SU-DHL-6 (cell line): ENCODE results near the gene TRIM9.

Experiments
- H2AFZ ChIP-seq: fragments of 200-600 bp; sonication (generic); 2 replicates; pipeline ENCODE4 v1.6.1; 2014; ENCODE audit warnings: low read depth, mild to moderate bottlenecking, moderate library complexity, mixed read lengths, antibody characterized with exemption, low read length; ENCODE audit not compliant: severe bottlenecking
- H3F3A ChIP-seq: fragments of 200-600 bp; shearing (Covaris generic); 2 replicates; pipeline ENCODE4 v1.6.0; 2016; ENCODE audit warnings: antibody characterized with exemption, mild to moderate bottlenecking; ENCODE audit not compliant: insufficient read depth
- H3K27ac ChIP-seq: fragments of 200-600 bp; sonication (generic); 2 replicates; pipeline ENCODE4 v1.5.1; 2016; ENCODE audit warnings: low read depth, mild to moderate bottlenecking, low read length, moderate library complexity, mixed read lengths
- H3K27me3 ChIP-seq: fragments of 200-600 bp; sonication (generic), shearing (Covaris generic); 2 replicates; pipeline ENCODE4 v1.6.0; 2014; ENCODE audit warnings: mild to moderate bottlenecking, low read length
- H3K36me3 ChIP-seq: fragments of 200-600 bp; sonication (generic); 2 replicates; pipeline ENCODE4 v1.6.1; 2014; ENCODE audit warnings: mild to moderate bottlenecking, low read length, mixed read lengths
- H3K4me2 ChIP-seq: fragments of 300-600, 200-600 bp; shearing (Covaris generic), sonication (generic); 2 replicates; pipeline ENCODE4 v1.6.0; 2014; ENCODE audit warnings: low read length, low read depth, mild to moderate bottlenecking; ENCODE audit not compliant: poor library complexity, severe bottlenecking
- H3K4me3 ChIP-seq: fragments of 200-600 bp; sonication (generic); 2 replicates; pipeline ENCODE4 v1.5.1; 2014; ENCODE audit warnings: antibody characterized with exemption, low read length, mild to moderate bottlenecking, mixed read lengths; ENCODE audit not compliant: insufficient read depth, poor library complexity, severe bottlenecking
- H3K79me2 ChIP-seq: fragments of 200-600 bp; sonication (generic); 2 replicates; pipeline ENCODE4 v1.6.1; 2014; ENCODE audit warnings: mild to moderate bottlenecking, low read length, moderate library complexity; ENCODE audit not compliant: insufficient read depth
- H3K9ac ChIP-seq: fragments of 200-600 bp; sonication (generic); 2 replicates; pipeline ENCODE4 v1.7.0; 2014; ENCODE audit warnings: mild to moderate bottlenecking, low read length
- H3K9me2 ChIP-seq: fragments of 200-600 bp; sonication (generic); replicated peaks from 2 replicates; pipeline ENCODE4 v1.6.1; 2014; ENCODE audit warnings: low read length; ENCODE audit not compliant: insufficient read depth
- H3K9me3 ChIP-seq: fragments of 200-600 bp; sonication (generic); 2 replicates; pipeline ENCODE4 v1.6.1; 2014; ENCODE audit warnings: low read length, mixed read lengths; ENCODE audit not compliant: insufficient read depth
- H4K20me1 ChIP-seq: fragments of 200-600 bp; sonication (generic); 2 replicates; pipeline ENCODE4 v1.6.1; 2014; ENCODE audit warnings: low read depth, mild to moderate bottlenecking, antibody characterized with exemption, low read length, moderate library complexity, mixed read lengths
- CTCF ChIP-seq: fragments of 200-600 bp; sonication (generic); IDR thresholded peaks from one replicate; pipeline ENCODE4 v1.5.1; 2017; ENCODE audit warnings: antibody characterized with exemption, mild to moderate bottlenecking, low read length, moderate library complexity; ENCODE audit not compliant: insufficient read depth, poor library complexity, severe bottlenecking
- EZH2phosphoT487 ChIP-seq: fragments of 200-600 bp; sonication (generic), shearing (Covaris generic); conservative IDR thresholded peaks from 2 replicates; pipeline ENCODE4 v1.6.1; 2018; ENCODE audit warnings: mild to moderate bottlenecking, antibody characterized with exemption, low read length, moderate library complexity, mixed read lengths

TRIM9 gene

GRCh38 chr14:50985859-50986331 is 109.0 kb downstream of the TRIM9 start:
- no peak overlapping the region for H3K4me3 ChIP-seq
- H4K20me1 ChIP-seq = no peaks in the 10 kb centered on the region
- no peaks in the 10 kb centered on the region for H3K9me2 ChIP-seq
- no peaks in the 10 kb centered on the region for H3K27me3 ChIP-seq
- no peaks in the 10 kb centered on the region for H3K36me3 ChIP-seq
- no peak overlapping the region for H3K9ac ChIP-seq
- no peaks in the 10 kb centered on the region for H3K79me2 ChIP-seq
- no peaks in the 10 kb centered on the region for H3K9me3 ChIP-seq
- no peak overlapping the region for H2AFZ ChIP-seq
- H3K4me2 ChIP-seq = no peak overlapping the region
- no peak for TF ChIP-seq CTCF
- TF ChIP-seq EZH2phosphoT487 = no peak
- H3F3A ChIP-seq = no peaks in the 10 kb centered on the region
- no peak overlapping the region for H3K27ac ChIP-seq

- no peak overlapping the region for H3K27ac ChIP-seq
- no peaks in the 10 kb centered on the region for H3K79me2 ChIP-seq
- no peaks in the 10 kb centered on the region for H3K36me3 ChIP-seq
- TF ChIP-seq EZH2phosphoT487 (no peak), CTCF (no peak)
- H3K4me2 ChIP-seq = no peak overlapping the region
- no peak overlapping the region for H2AFZ ChIP-seq
- no peaks in the 10 kb centered on the region for H3K27me3 ChIP-seq
- no peaks in the 10 kb centered on the region for H4K20me1 ChIP-seq
- no peaks in the 10 kb centered on the region for H3F3A ChIP-seq
- no peaks in the 10 kb centered on the region for H3K9me2 ChIP-seq
- H3K9me3 ChIP-seq = no peaks in the 10 kb centered on the region
- no peak overlapping the region for H3K4me3 ChIP-seq
- no peak overlapping the region for H3K9ac ChIP-seq
Observed at GRCh38 chr14:50985124-50985858, 109.6 kb downstream of the TRIM9 start.

- Histone ChIP-seq H3F3A (no peaks in the 10 kb centered on the region), H3K27ac (no peak overlapping the region), H3K36me3 (no peaks in the 10 kb centered on the region), H3K9me2 (no peaks in the 10 kb centered on the region), H3K4me2 (no peak overlapping the region), H3K27me3 (no peaks in the 10 kb centered on the region), H3K9me3 (no peaks in the 10 kb centered on the region), H4K20me1 (no peaks in the 10 kb centered on the region), H3K9ac (no peak overlapping the region), H3K79me2 (no peaks in the 10 kb centered on the region), H3K4me3 (no peak overlapping the region), H2AFZ (no peak overlapping the region)
- TF ChIP-seq EZH2phosphoT487 (no peak), CTCF (no peak)
Observed at GRCh38 chr14:50984036-50984710, 110.7 kb downstream of the TRIM9 start.
